Stimulated activated CD8-positive, alpha-beta memory T cell treated with anti-CD3 and anti-CD28 coated beads, Interleukin-4, amount 100 ng/mL, for 48 hours (primary cell): Measurements from ENCODE around the gene SCD5.

Experiments used
- DNase-seq: peaks from one replicate; pipeline ENCODE4 v3.0.0-alpha.2; 2020

SCD5 gene

GRCh38 chr4:82681754-82682153, 116.8 kb downstream of the SCD5 start:
- no peak for DNase-seq

- DNase-seq = no peak
Observed at GRCh38 chr4:82680834-82681233, 117.8 kb downstream of the SCD5 start.

- no peak for DNase-seq
Observed at GRCh38 chr4:82679531-82679930, 119.1 kb downstream of the SCD5 start.

GRCh38 chr4:82678051-82678450, 120.5 kb downstream of the SCD5 start:
- DNase-seq = no peak

GRCh38 chr4:82677327-82677726, 121.3 kb downstream of the SCD5 start:
- no peak for DNase-seq

GRCh38 chr4:82667761-82668480, 130.7 kb downstream of the SCD5 start:
- no peak for DNase-seq

GRCh38 chr4:82666970-82667665, 131.5 kb downstream of the SCD5 start:
- no peak for DNase-seq

GRCh38 chr4:82661181-82661992, 137.2 kb downstream of the SCD5 start:
- no peak for DNase-seq

GRCh38 chr4:82652062-82652461, 146.5 kb downstream of the SCD5 start:
- no peak for DNase-seq

GRCh38 chr4:82650868-82651267, 147.7 kb downstream of the SCD5 start:
- DNase-seq = no peak

- no peak for DNase-seq
Observed at GRCh38 chr4:82648356-82648755, 150.2 kb downstream of the SCD5 start.

GRCh38 chr4:82645936-82646565, 152.5 kb downstream of the SCD5 start:
- DNase-seq = no peak

- no peak for DNase-seq
Observed at GRCh38 chr4:82644734-82645126, 153.9 kb downstream of the SCD5 start.

GRCh38 chr4:82643994-82644733, 154.4 kb downstream of the SCD5 start:
- DNase-seq = no peak

GRCh38 chr4:82642331-82642730, 156.3 kb downstream of the SCD5 start:
- DNase-seq = no peak

- DNase-seq = no peak
Observed at GRCh38 chr4:82640540-82640939, 158.1 kb downstream of the SCD5 start.

- no peak for DNase-seq
Observed at GRCh38 chr4:82639971-82640370, 158.6 kb downstream of the SCD5 start.

GRCh38 chr4:82638479-82638878, 160.1 kb downstream of the SCD5 start:
- DNase-seq = no peak

GRCh38 chr4:82630079-82630478, 168.5 kb downstream of the SCD5 start:
- DNase-seq = no peak

- no peak for DNase-seq
Observed at GRCh38 chr4:82629238-82630000, 169.2 kb downstream of the SCD5 start.

GRCh38 chr4:82626251-82626868, 172.2 kb downstream of the SCD5 start:
- DNase-seq = no peak
